Astrocyte (in vitro differentiated cells and primary cell): ENCODE data around the gene KIF1A. TPM values are rescaled to one million over a fixed set of nuclear protein-coding genes. Genes with fewer than 3 reads are reported as not detected.

Source experiments
- DNase-seq: peaks from one replicate; pipeline ENCODE4 v3.0.0-alpha.2; 2010; ENCODE audit warnings: low read depth
- FAIRE-seq: peaks from 2 replicates; lab custom pipeline; 2011; peaks lifted over from hg19 to GRCh38; lab: Jason Lieb, UNC
- H2AFZ ChIP-seq: 2 replicates; pipeline ENCODE4 v1.6.0; 2012; ENCODE audit warnings: low read depth, low read length, inconsistent platforms
- H3K27ac ChIP-seq: 2 replicates; pipeline ENCODE4 v1.5.1; 2011; ENCODE audit warnings: low read depth, low read length, inconsistent platforms
- H3K27me3 ChIP-seq: 2 replicates; pipeline ENCODE4 v1.6.0; 2011; ENCODE audit warnings: low read length, inconsistent platforms; ENCODE audit not compliant: insufficient read depth
- H3K36me3 ChIP-seq: 2 replicates; pipeline ENCODE4 v1.5.1; 2011; ENCODE audit warnings: low read length, inconsistent platforms; ENCODE audit not compliant: insufficient read depth
- H3K4me1 ChIP-seq: 2 replicates; pipeline ENCODE4 v1.5.1; 2011; ENCODE audit warnings: low read length, inconsistent platforms; ENCODE audit not compliant: insufficient read depth
- H3K4me2 ChIP-seq: 2 replicates; pipeline ENCODE4 v1.6.0; 2012; ENCODE audit warnings: low read length, inconsistent platforms
- H3K4me3 ChIP-seq: 2 replicates; pipeline ENCODE4 v1.5.1; 2011; ENCODE audit warnings: low read depth, mild to moderate bottlenecking, low read length, inconsistent platforms; ENCODE audit not compliant: insufficient read depth
- H3K79me2 ChIP-seq: 2 replicates; pipeline ENCODE4 v1.6.0; 2012; ENCODE audit warnings: mild to moderate bottlenecking, low read length, inconsistent platforms; ENCODE audit not compliant: insufficient read depth
- H3K9ac ChIP-seq: 2 replicates; pipeline ENCODE4 v1.6.0; 2012; ENCODE audit warnings: mild to moderate bottlenecking, low read length, inconsistent platforms
- H3K9me3 ChIP-seq: 2 replicates; pipeline ENCODE4 v1.5.1; 2012; ENCODE audit warnings: low read depth, mild to moderate bottlenecking, low read length, inconsistent platforms; ENCODE audit not compliant: insufficient read depth
- H4K20me1 ChIP-seq: 2 replicates; pipeline ENCODE4 v1.6.0; 2012; ENCODE audit warnings: low read length, inconsistent platforms; ENCODE audit not compliant: insufficient read depth
- H3K27ac Mint-ChIP-seq: one replicate; pipeline ENCODE4 v1.8.0; 2021; ENCODE audit warnings: mild to moderate bottlenecking, mixed read lengths; ENCODE audit not compliant: unreplicated experiment
- H3K27me3 Mint-ChIP-seq: one replicate; pipeline ENCODE4 v1.8.0; 2021; ENCODE audit warnings: low read depth, mixed read lengths; ENCODE audit not compliant: unreplicated experiment
- H3K36me3 Mint-ChIP-seq: one replicate; pipeline ENCODE4 v1.8.0; 2021; ENCODE audit warnings: low read depth, mixed read lengths; ENCODE audit not compliant: unreplicated experiment
- H3K4me1 Mint-ChIP-seq: one replicate; pipeline ENCODE4 v1.8.0; 2021; ENCODE audit warnings: low read depth, mixed read lengths; ENCODE audit not compliant: unreplicated experiment
- H3K4me3 Mint-ChIP-seq: one replicate; pipeline ENCODE4 v1.8.0; 2021; ENCODE audit warnings: mild to moderate bottlenecking, moderate library complexity, mixed read lengths; ENCODE audit not compliant: unreplicated experiment
- H3K9me3 Mint-ChIP-seq: one replicate; pipeline ENCODE4 v1.8.0; 2021; ENCODE audit warnings: mild to moderate bottlenecking, mixed read lengths; ENCODE audit not compliant: unreplicated experiment
- CTCF ChIP-seq: IDR thresholded peaks from 2 replicates; pipeline ENCODE4 v1.5.1; 2011; ENCODE audit warnings: low read depth, mild to moderate bottlenecking, inconsistent platforms, low read length, moderate library complexity; ENCODE audit not compliant: insufficient read depth
- EZH2 ChIP-seq: IDR thresholded peaks from 2 replicates; pipeline ENCODE4 v1.6.1; 2012; ENCODE audit warnings: mild to moderate bottlenecking, low read length, inconsistent platforms; ENCODE audit not compliant: insufficient read depth
- total RNA-seq: library from RNA; stranded (reverse); gene quantifications from 2 replicates; pipeline ENCODE4 v1.2.1, GENCODE V29; 2021

The KIF1A gene
- total RNA-seq, 1 donor from 2014 or later: 51.2 TPM

DNA sequence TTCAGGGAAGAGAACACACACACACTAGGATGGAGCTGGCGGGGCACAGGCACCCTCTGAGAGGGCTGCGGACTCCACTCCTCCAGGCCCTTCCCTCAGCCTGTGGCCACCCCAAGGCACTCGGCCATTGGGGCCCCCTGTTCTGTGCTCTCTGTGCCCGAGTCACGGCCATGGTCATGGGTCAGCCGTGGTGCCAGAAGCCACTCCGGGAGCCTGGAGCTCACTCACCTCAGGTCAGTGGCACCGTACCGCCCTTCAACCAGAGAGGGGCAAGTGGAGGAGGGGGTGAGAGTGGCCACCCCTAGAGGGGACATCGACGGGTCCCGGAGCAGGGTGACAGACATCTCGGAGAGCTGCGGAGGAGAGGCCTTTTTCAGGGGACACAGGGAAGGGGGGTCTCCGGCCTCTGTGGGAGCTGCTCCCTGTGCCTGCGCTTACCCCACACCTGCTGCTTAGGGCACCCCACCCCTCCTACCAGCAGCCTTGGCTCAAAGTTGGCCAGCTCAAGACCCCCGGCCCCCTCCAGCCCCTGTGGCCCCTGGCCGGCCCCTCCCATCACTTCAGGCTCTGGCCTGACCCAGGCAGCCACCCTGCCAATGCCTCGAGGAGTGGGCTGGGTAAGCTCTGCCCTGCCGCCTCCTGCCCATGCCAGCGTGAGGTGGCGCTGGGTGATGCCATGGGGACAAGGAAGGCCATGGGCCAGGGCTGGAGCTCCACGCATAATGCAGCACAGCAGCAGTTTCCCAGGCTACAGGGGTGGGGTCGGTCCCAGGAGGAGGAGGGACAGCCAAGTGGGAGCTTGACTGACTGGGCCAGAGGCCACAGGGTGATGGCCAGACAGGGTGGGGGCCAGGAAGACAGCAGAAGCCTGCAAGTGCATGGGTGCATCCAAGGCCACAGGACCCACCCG, 99.1 kb downstream of the KIF1A start:
- Mint-ChIP-seq H3K27me3 (peaks cover 15% of the 10 kb centered on the region), H3K36me3 (peaks cover 3% of the 10 kb centered on the region), H3K27ac (no peak overlapping the region), H3K9me3 (no peaks in the 10 kb centered on the region), H3K4me3 (no peak overlapping the region), H3K4me1 (no peaks in the 10 kb centered on the region)
- Histone ChIP-seq H3K4me3 (no peak overlapping the region), H3K79me2 (no peaks in the 10 kb centered on the region), H3K27ac (no peak overlapping the region), H4K20me1 (no peaks in the 10 kb centered on the region), H2AFZ (no peak overlapping the region), H3K9ac (no peak overlapping the region), H3K4me1 (no peaks in the 10 kb centered on the region), H3K4me2 (no peak overlapping the region), H3K36me3 (no peaks in the 10 kb centered on the region), H3K9me3 (no peaks in the 10 kb centered on the region), H3K27me3 (no peaks in the 10 kb centered on the region)
- TF ChIP-seq CTCF: no peak
- TF ChIP-seq EZH2: no peak
- FAIRE-seq (no peak), DNase-seq (no peak)

- Mint-ChIP-seq H3K9me3 (no peaks in the 10 kb centered on the region), H3K36me3 (peaks cover 3% of the 10 kb centered on the region), H3K4me1 (no peaks in the 10 kb centered on the region), H3K27ac (no peak overlapping the region), H3K4me3 (no peak overlapping the region), H3K27me3 (peaks cover 15% of the 10 kb centered on the region)
- H3K9ac ChIP-seq: no peak overlapping the region
- H3K4me1 ChIP-seq: no peaks in the 10 kb centered on the region
- H3K36me3 ChIP-seq: no peaks in the 10 kb centered on the region
- H3K9me3 ChIP-seq: no peaks in the 10 kb centered on the region
- no peaks in the 10 kb centered on the region for H3K79me2 ChIP-seq
- TF ChIP-seq CTCF (no peak), EZH2 (no peak)
- no peaks in the 10 kb centered on the region for H3K27me3 ChIP-seq
- FAIRE-seq: no peak
- H3K27ac ChIP-seq: no peak overlapping the region
- DNase-seq: no peak
- no peak overlapping the region for H3K4me3 ChIP-seq
- no peaks in the 10 kb centered on the region for H4K20me1 ChIP-seq
- H2AFZ ChIP-seq: no peak overlapping the region
- no peak overlapping the region for H3K4me2 ChIP-seq
Measured at GRCh38 chr2:240719676-240720545, 100.1 kb downstream of the KIF1A start.
